ENCODE measurements around the gene LMLN.
A peak's percentile ranks its signal among the peaks of the same experiment; 100 is the strongest.
"Not testable (repeated sequence)": the region's sequence is repeated elsewhere in the genome, so short reads cannot be mapped to it uniquely, and the experiment has no call there.

The LMLN gene

DNA sequence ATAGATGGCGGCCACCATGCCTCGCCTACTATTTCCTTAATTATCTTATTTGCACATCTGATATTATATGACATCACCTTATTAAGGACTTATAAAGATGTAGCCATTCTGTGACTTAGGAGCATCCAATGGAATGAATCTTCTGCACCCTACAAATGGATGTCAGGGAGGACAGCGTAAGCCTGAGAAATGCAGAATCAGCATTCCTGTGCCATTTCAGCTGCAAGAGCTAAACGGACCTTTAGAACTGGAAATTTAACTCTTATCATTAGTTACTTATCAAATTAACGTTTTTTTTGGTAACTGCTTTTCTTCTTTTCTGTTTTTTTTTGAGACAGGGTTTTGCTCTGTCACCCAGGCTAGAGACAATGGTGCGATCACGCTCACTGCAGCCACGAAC is 65.6 kb downstream of the LMLN start:
- DNase-seq (ENCODE audit: low read depth in 1 of 2, low spot score in 1 of 2) = no peak

GRCh38 chr3:198026620-198027019 is 66.6 kb downstream of the LMLN start:
- DNase-seq (ENCODE audit: low read depth in 1 of 2, low spot score in 1 of 2) = no peak

DNA sequence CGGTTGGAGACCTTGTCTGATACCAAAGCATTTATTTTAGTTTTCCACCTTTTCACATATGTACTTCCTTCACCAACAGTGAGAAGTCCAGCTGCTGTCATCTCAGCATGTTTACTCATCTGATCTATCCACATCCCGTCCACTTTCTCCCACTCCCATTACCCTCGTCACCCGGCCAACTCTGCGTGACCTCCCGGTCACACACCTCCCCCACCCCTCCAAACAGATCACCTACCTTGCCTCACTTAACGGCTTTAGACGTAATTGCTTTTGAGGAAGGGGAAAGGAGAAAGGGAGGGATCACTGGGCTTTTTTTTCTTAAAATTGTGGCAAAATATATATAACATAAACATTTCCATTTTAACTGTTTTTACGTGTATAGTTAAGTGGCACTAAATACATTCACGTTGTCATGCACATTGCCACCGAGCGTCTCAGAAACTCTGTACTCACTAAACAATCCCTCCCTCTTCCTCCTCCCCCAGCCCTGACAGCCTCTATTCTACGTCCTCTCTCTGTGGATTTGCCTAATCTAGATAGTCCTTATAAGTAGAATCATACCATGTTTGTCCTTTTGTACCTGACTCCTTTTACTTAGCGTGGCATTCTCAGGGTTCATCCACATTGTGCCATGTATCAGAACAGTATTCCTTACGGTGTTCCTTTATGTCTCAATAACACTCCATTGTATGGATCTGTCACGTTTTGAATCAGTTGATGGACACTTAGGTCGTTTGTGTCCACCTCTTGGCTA is 67.2 kb downstream of the LMLN start:
- DNase-seq (ENCODE audit: low read depth in 1 of 2, low spot score in 1 of 2) = no peak

GRCh38 chr3:198027799-198028390 is 67.9 kb downstream of the LMLN start:
- DNase-seq (ENCODE audit: low read depth in 1 of 2, low spot score in 1 of 2) = no peak

DNA sequence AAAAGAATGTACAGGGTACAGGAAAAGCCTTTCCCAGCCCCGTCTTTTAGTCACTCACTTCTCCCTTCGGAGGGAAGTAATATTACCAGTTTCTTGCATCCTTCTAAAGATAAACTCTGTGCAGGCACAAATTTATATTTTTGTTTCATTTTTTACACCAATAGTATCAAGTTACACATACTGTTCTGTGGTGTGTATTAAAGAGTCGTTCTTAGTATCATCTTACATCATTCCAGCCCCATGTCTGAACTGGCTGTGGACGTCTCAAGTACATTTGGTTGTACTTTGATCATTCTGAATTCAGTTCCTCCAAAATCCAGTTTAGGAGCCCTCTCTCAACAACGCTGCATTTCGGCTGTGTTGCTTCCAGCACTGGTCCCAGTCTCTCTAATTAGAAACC is 68.7 kb downstream of the LMLN start:
- DNase-seq (ENCODE audit: low read depth in 1 of 2, low spot score in 1 of 2) = no peak

GRCh38 chr3:198030125-198030524 is 70.1 kb downstream of the LMLN start:
- DNase-seq (ENCODE audit: low read depth in 1 of 2, low spot score in 1 of 2) = no peak

- no peak for DNase-seq (ENCODE audit: low read depth in 1 of 2, low spot score in 1 of 2)
These were observed 70.7 kb downstream of the LMLN start for GRCh38 chr3:198030726-198031125.

DNA sequence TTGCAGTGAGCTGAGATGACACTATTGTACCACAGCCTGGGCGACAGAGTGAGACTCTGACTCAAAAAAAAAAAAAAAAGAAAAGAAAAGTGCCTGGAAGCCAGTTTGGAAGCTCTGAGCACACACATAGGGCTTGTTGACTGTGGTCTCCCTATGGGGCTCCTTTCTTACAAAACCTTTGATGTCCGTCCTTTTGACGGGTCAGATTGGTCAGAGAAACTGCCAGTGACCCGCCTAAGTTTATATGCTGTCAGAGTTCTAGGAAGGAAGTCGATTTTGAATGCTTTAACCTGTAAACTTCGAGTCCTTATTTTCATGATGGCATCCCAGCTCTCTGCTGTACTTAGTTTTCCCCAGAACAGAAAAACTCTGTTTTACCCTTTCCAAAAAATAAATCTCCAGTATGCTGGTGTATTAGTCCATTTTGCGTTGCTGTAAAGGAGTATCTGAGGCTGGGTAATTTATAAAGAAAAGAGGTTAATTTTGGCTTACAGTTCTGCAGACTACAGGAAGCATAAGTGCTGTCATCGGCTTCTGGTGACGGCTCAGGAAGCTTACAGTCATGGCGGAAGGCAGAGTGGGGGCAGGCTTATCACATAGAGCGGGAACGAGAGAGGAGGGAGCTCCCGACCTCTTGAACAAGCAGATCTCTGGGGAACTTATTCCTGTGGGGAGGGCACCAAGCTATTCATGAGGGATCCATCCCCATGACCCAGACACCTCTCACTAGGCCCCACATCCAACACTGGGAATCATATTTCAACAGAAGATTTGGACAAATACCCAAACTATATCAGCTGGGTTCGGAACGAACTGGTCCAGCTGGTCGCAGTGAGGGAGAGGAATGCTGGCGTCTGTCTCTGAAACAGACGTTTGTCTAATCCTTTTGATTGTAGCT is 72.3 kb downstream of the LMLN start:
- no peak for DNase-seq (ENCODE audit: low read depth in 1 of 2, low spot score in 1 of 2)

DNA sequence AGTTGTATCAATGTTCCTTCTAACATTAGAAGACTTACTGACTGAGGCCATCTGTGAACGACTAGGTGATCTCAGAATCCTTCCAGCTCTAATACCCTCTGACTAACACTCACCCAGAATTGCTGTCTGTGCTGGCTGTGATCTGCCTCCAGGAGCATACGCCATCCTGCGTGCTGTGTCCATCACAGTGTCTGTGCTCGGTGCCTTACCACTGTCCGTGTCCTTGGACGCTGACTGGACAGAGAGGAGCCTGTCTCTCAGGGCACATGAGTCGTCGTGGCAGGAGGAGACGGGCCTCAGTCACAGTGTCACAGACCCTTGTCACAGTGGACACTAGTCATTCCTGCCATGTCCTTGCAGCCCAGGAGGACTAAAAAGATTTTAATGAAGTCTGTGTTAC is 83.1 kb downstream of the LMLN start:
- DNase-seq (ENCODE audit: low read depth in 1 of 2, low spot score in 1 of 2) = no peak

DNA sequence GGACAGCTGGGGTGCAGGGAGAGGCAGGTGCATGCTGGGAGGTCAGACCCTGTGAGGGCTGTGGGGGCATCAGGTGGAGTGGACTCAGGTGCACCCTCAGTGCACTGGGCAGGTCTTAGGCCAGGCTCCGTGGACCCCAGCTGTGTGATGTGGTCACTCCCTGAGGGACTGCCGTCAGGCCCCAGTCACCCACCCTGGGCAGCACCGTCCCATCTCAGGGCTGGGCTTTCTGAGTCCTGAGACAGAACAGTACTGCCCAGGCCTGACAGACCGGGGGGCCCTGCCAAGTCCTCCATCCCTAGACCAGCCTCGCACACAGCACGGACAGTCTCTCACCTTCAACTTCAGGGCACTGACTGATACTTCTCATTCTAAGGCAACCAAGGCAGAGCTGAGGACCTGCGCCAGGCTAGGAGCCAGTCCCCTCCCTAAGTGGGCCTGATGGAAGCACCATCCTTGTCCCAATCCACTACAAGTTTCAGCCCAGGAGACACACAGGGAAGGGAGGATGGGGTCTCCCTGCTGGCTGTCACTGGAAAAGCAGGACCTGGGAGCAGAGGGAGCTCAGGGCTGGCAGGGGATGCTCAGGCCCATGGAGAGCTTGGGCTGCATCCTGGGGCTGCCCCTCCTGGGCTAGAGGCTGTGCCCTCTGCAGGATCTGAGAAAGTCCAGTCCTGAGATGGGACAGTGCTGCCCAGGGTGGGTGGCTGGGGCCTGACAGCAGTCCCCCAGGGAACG is 86.3 kb downstream of the LMLN start:
- DNase-seq (ENCODE audit: low read depth in 1 of 2, low spot score in 1 of 2) = no peak

DNA sequence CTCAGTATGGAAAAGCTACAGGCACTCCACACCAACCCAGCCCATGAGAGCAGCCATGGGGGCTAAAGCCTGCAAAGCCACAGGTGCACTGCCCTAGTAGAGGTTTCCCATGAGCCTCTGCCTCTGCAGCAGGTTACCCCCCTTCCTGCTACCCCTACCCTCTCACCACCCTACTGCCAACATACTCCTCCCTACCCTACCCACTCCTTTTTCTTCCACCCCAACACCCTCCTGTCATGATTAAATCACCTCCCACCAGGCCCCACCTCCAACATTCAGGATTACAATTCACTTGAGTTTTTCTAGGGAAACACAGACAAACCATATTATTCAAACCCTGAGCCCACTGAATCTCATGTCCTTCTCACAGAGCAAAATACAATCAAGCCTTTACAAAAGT is 88.4 kb downstream of the LMLN start:
- no peak for DNase-seq (ENCODE audit: low read depth in 1 of 2, low spot score in 1 of 2)

DNA sequence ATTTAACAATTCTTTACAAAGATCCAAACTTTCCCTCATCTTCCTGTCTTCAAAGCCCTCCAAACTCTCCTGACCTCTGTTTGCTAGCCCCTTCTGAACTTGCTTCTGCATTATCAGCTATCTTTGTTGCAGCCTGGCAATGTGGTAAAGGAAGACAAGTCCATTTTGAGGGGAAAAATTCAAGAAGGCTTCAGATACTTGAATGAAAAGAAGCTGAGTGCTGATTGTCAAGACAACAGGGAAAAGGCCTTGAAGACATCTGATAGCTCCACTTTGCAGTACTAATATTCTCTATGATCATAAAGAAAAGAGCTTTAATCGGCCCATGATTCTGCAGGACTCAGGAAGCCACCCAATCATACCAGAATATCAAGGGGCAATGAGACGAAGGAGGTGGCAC is 91.8 kb downstream of the LMLN start:
- DNase-seq (ENCODE audit: low read depth in 1 of 2, low spot score in 1 of 2) = no peak

DNA sequence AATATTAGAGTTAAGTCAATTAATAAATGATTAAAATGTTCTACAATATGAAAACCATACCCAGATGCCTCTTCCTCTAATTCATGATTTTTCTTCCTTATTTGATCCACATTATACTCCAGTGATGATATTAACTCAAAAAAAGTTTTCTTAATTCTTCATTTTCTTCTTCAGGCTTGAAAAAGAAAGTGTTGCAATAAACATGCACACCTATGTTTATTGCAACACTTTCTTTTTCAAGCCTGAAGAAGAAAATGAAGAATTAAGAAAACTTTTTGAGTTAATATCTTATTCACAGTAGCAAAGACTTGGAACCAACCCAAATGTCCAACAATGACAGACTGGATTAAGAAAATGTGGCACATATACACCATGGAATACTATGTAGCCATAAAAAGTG is 93.4 kb downstream of the LMLN start:
- DNase-seq (ENCODE audit: low read depth in 1 of 2, low spot score in 1 of 2) = not testable (repeated sequence)

DNA sequence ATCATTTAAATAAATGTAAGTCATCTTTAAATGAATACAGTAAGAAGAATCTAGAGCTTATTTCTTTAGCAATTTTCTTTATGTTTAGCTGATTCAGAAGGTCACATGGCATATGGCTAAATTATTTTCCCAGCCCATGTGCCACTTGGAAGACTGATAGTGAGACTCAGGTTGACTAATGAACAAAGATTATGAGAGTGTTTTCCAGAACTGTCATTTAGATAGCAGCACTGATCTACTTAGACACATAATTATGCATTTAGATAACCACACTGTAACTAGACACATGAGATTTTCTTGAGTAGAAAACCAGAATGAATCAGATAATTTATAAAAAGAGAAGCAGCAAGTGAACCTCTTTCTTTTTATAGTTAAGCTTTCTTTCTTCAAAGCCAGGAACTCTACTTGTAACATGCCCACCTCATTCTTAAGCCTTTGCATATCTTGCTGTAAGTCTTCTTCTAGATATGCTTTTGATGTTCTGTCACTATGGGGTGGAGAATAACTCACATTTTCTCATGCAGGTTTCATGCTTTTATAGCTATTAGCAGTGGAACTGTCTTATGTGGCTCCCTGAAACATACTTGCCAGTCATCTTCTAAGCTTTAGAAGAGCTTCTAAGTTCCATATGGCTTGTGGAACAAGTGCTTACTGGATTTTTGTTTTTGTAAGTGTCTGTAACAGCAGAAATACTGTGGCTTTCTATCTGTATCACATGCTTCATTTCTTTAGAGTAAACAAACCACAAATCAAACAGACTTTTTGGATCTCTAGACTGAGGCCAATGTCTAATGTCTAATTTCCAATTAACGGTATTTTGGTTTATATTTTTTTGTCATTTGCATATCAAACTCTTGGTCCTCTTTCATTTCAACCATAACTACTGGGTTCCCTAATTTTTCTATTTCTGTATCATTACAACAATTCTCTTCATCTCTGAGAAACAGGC is 101.4 kb downstream of the LMLN start:
- DNase-seq (ENCODE audit: low read depth in 1 of 2, low spot score in 1 of 2) = no peak

DNA sequence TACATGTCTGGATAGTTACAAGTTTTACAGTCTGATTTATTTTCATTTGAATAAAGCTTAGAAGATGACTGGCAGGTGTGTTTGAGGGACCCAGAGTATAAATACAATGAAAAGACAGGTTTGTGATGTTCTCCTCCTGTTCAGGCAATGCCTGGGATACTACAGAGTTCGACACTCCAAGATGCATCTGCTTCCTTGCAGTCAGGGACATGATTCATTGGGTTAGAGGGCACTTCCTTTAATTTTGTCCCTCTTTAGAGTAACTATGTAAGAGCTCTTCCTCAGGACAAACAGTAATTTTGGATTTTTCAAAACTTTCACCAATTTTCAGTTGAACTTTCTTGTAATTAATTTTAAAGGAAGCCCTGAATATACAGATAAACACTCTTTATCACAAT is 102.0 kb downstream of the LMLN start:
- no peak for DNase-seq (ENCODE audit: low read depth in 1 of 2, low spot score in 1 of 2)

- no peak for DNase-seq (ENCODE audit: low read depth in 1 of 2, low spot score in 1 of 2)
These were observed 104.4 kb downstream of the LMLN start for GRCh38 chr3:198064420-198064819.

- no peak for DNase-seq (ENCODE audit: low read depth in 1 of 2, low spot score in 1 of 2)
These were observed 105.9 kb downstream of the LMLN start for GRCh38 chr3:198065897-198066296.

GRCh38 chr3:198067416-198067815 is 107.4 kb downstream of the LMLN start:
- no peak for DNase-seq (ENCODE audit: low read depth in 1 of 2, low spot score in 1 of 2)

GRCh38 chr3:198070871-198071270 is 110.9 kb downstream of the LMLN start:
- no peak for DNase-seq (ENCODE audit: low read depth in 1 of 2, low spot score in 1 of 2)

GRCh38 chr3:198071602-198072287 is 111.7 kb downstream of the LMLN start:
- DNase-seq (ENCODE audit: low read depth in 1 of 2, low spot score in 1 of 2) = peak in 1 of 2 donors; percentile 12

All from stimulated activated CD4-positive, alpha-beta T cell treated with anti-CD3 and anti-CD28 coated beads, Interleukin-15, amount 100 ng/mL, for 1 hour (primary cell).